GM13977 (cell line): ENCODE data around the gene SHISA9.

ENCODE experiments used
- DNase-seq: peaks from one replicate; pipeline ENCODE4 v3.0.0; 2012; ENCODE audit warnings: low spot score
- in situ Hi-C: fragments of 300-500 bp; cut with MboI; formaldehyde crosslinking; loops from one replicate; pipeline ENCODE4 v1.12.0; 2022; ENCODE audit warnings: low sequenced_read_pairs, low pct_unique_long_range_greater_than_20kb, mixed read lengths, inconsistent platforms; ENCODE audit not compliant: unreplicated experiment
- TF ChIP-seq, protein P1 (sequence below): IDR thresholded peaks from 2 replicates; pipeline ENCODE4 v1.5.1; 2012; ENCODE audit warnings: mild to moderate bottlenecking, control low read depth; ENCODE audit not compliant: insufficient read depth; ENCODE audit errors: extremely low read depth, missing control alignments

Gene SHISA9

DNA sequence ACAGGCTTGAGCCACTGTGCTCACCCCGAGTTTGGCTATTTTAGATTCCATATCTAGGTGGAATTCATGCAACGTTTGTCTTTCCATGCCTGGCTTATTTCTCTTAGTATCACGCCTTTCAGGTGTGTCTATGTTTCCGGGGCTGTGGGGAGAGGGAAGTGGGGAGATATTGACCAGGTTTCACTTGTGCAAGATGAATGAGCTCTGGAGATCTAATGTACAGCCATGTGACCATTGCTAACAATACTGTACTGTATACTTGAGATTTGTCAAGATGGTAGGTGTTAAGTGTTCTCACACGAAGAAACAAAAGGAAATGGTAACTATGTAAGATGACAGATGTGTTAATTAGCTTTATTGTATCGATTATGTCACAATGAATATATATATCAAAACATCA, 199.6 kb downstream of the SHISA9 start:
- TF ChIP-seq, protein P1, sequence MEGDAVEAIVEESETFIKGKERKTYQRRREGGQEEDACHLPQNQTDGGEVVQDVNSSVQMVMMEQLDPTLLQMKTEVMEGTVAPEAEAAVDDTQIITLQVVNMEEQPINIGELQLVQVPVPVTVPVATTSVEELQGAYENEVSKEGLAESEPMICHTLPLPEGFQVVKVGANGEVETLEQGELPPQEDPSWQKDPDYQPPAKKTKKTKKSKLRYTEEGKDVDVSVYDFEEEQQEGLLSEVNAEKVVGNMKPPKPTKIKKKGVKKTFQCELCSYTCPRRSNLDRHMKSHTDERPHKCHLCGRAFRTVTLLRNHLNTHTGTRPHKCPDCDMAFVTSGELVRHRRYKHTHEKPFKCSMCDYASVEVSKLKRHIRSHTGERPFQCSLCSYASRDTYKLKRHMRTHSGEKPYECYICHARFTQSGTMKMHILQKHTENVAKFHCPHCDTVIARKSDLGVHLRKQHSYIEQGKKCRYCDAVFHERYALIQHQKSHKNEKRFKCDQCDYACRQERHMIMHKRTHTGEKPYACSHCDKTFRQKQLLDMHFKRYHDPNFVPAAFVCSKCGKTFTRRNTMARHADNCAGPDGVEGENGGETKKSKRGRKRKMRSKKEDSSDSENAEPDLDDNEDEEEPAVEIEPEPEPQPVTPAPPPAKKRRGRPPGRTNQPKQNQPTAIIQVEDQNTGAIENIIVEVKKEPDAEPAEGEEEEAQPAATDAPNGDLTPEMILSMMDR: no peak
- in situ Hi-C loops: no loop called here
- DNase-seq: no peak

DNA sequence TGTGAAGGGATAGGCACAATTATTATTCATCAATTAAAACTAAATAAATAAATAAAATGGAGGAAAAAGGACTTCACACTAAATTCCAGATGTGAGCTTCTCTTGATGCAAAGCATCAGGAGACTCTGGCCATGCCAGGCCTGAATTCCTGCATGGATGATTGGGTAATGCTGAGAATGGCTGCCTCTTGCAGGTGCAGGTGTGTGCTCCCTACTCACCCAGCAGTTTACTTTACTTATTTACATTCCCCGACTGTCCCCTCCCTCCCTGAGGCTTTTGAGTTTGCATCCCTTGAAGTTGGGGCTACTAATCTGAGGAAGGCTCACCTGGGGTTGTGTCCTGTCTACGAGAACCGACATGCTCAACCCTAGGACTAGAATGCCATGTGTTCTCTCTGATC, 200.4 kb downstream of the SHISA9 start:
- DNase-seq: no peak
- TF ChIP-seq, protein P1: no peak
- in situ Hi-C loops: no loop called here

DNA sequence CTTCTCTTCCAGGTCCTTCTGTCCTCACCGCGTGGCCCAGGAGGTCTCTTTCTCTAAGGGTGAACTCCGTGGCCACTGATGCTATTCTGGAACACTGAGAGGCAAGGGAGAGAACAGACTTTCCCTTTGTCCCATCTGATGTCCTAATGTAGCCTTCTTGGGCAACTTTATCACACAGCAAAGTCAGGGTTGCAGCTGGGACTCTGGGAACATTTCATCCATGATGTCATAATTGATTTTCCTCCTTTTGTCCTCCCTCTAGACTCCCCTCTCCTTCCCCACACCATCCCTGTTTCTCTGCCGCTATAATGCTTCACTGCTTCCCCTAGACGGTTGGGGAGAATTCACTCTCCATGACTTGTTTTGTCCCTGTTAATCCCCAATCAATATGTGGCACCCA, 201.0 kb downstream of the SHISA9 start:
- in situ Hi-C loops: no loop called here
- DNase-seq: no peak
- TF ChIP-seq, protein P1: no peak

DNA sequence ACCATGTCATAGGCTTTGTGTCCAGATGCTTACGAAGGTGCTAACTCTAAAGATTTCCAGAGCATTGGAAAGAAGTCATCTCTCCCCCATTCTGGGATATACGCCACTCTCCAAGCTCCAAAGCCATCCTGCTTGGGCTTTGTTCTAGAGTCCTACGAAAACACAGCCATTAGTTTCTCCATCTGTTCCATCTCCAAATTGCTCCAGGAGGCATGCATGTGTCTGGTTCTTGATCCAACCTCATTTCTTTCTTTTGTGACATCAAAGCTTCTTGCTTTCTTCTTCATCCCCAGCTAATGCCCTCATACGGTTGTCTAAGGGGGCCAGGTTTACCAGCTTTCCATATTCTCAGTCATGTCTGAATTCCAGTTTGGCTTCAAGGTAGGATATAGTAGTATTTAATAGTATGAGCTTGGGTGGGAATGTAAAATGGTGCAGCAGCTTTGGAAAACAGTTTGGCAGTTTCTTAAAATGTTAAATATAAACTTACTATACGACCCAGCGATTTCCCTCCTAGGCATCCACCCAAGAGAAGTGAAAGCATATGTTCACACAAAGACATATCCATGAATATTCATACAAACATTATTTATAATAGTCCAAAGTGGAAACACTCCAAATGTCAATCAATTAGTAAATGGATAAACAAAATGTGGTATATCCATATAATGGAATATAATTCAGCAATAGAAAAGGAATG, 202.6 kb downstream of the SHISA9 start:
- TF ChIP-seq, protein P1: no peak
- no peak for DNase-seq
- in situ Hi-C loops: no loop called here

DNA sequence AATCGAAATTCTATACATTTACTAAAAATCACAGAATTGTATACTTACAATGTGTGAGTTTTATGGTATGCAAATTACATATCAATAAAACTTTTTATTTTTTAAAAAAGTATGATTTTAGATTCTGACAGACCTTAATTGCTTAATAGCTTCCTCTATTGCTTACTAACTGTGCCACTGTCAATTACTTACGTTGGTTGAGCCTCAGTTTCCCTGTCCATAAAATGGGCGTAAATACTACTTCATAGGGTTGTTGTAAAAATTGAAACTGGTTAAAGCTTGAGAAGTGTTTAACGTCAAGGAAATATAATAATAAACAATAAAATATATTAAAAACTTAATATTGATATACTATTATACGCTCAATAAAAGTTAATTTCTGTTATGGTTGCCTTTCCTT, 203.4 kb downstream of the SHISA9 start:
- no peak for DNase-seq
- in situ Hi-C loops: no loop called here
- TF ChIP-seq, protein P1: no peak

DNA sequence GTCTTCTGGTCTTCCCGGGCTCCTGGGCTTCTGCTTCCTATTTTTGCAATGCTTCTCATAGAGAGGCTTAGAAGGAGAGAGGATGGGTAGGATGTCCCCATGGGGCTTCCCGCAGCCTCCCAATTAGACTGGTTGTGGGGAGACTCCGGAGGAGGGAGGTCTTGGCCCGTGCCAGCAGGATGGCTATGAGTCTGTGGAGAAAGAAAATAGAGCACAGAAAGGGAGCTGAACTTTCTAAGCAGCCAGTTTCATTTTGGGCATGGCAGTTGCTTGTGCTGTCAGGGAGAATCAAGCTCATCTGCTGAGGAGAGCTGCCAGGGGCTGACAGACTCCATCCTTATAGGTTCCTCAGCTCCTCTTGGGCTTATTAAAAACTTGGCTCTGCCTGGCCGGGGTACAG, 204.0 kb downstream of the SHISA9 start:
- TF ChIP-seq, protein P1: no peak
- no peak for DNase-seq
- in situ Hi-C loops: no loop called here
